Measurements from ENCODE around the gene JAK1. TPM values are rescaled to one million over a fixed set of nuclear protein-coding genes. Genes with fewer than 3 reads are reported as not detected.

JAK1 gene
- total and polyA plus RNA-seq, 10 of the 15 experiments (the other 5 are each of a cell fraction or from before 2014, with no cell fraction given): 9.6 to 45.5 (median 35.7) TPM

GRCh38 chr1:64857347-64857746 lies 109.0 kb downstream of the JAK1 start:
- Histone ChIP-seq H3K4me3 (no peak overlapping the region), H3K27ac (ENCODE audit: control insufficient read depth, insufficient read depth) (no peak overlapping the region), H3K27me3 (replicated peaks in 1 of 2; ENCODE audit: control insufficient read depth in 2 of 2, insufficient read depth in 2 of 2, low read length in 1 of 2) (no peaks in the 10 kb centered on the region), H3K9ac (ENCODE audit: control insufficient read depth, insufficient read depth, low read length) (no peak overlapping the region), H2AFZ (ENCODE audit: control insufficient read depth, low read depth, low read length) (no peak overlapping the region), H3K9me3 (replicated peaks; ENCODE audit: control insufficient read depth, insufficient read depth, low read length) (no peaks in the 10 kb centered on the region), H3K4me2 (ENCODE audit: control insufficient read depth, insufficient read depth) (no peak overlapping the region), H3K4me1 (ENCODE audit: control insufficient read depth, insufficient read depth, low read length) (peaks cover 12% of the 10 kb centered on the region), H4K20me1 (ENCODE audit: control insufficient read depth, insufficient read depth) (no peaks in the 10 kb centered on the region), H3K36me3 (ENCODE audit: control insufficient read depth in 2 of 2, insufficient read depth in 2 of 2, low read length in 1 of 2) (peaks cover 27 to 31% of the 10 kb centered on the region in 2 experiments; a peak in 3 of 4 replicates), H3K79me2 (ENCODE audit: control insufficient read depth, insufficient read depth, low read length) (no peaks in the 10 kb centered on the region)
- FAIRE-seq (no peak), DNase-seq (ENCODE audit: low read depth, low spot score) (no peak), ATAC-seq (no peak)
- RAD21 ChIA-PET (ENCODE audit: unreplicated experiment): no interaction called here
- SMC1A ChIA-PET (ENCODE audit: uncharacterized antibody, unreplicated experiment): no interaction called here
- POLR2A ChIA-PET: no interaction called here
- intact Hi-C loops (cut with micrococcal nuclease; ENCODE audit: unreplicated experiment): no loop called here
- CTCF ChIA-PET: no interaction called here
- in situ Hi-C loops (cut with MboI): no loop called here
- no peak for TF ChIP-seq PRDM15 (CRISPR knock-in tag; IDR thresholded peaks at IDR 0.05)
- no peak for TF ChIP-seq TARDBP (IDR thresholded peaks at IDR 0.05; ENCODE audit: borderline replicate concordance)
- TF ChIP-seq POLR2AphosphoS5 (IDR thresholded peaks at IDR 0.05; ENCODE audit: low read length): no peak
- no peak for TF ChIP-seq ZNF687 (IDR thresholded peaks at IDR 0.05)
- no peak for TF ChIP-seq RELA (IDR thresholded peaks at IDR 0.05; ENCODE audit: borderline replicate concordance, partially characterized antibody)
- no peak for TF ChIP-seq ELK1 (IDR thresholded peaks at IDR 0.05; ENCODE audit: low read depth, low read length)
- no peak for TF ChIP-seq SPI1 (IDR thresholded peaks at IDR 0.05; ENCODE audit: borderline replicate concordance, insufficient read depth, low read depth, low read length)
- TF ChIP-seq SRF (IDR thresholded peaks at IDR 0.05; ENCODE audit: low read depth in 2 of 2, low read length in 2 of 2): no peak
- TF ChIP-seq RB1 (IDR thresholded peaks at IDR 0.05; ENCODE audit: borderline replicate concordance): no peak
- TF ChIP-seq RBBP5 (conservative IDR thresholded peaks at IDR 0.05): no peak
- 91% methylated on average over 4 of the region's 4 CpGs for WGBS (ENCODE audit: insufficient coverage, insufficient replicate concordance, low lambda C conversion rate, missing lambda C conversion rate)
- BruUV-seq (replicated peaks): no TSS peak
